Spleen (tissue), 7 donors: ENCODE measurements around the gene CCDC93.

Experiments
- POLR2A ChIP-seq, 3 donors: fragments of 450-650 bp; IDR thresholded peaks; one replicate each; pipeline ENCODE4 v1.5.1; 2017; ENCODE audit warnings: antibody characterized with exemption in 3 of 3, mild to moderate bottlenecking in 1 of 3
- TF ChIP-seq, protein P1 (sequence below), 11 experiments: fragments of 200-600 bp in 7 of 11; fragments of 450-650 bp in 4 of 11; sonication (generic) in 4 of 11; IDR thresholded peaks in 8 of 11; conservative IDR thresholded peaks in 3 of 11; 1 replicate in 7 of 11; 2 replicates in 4 of 11; pipeline versions ENCODE4 v1.4.0 to v1.8.0; 2016 to 2021; ENCODE audit warnings: antibody characterized with exemption in 11 of 11, inconsistent platforms in 4 of 11, mild to moderate bottlenecking in 1 of 11
- donor health status: DM: no; HTN: no; CAD: no; lungs with moderate emphysema.
- donor health status: DM: no; HTN: no; CAD: no.
- donor health status: DM: no; HTN: no; CAD: no.

DNA sequence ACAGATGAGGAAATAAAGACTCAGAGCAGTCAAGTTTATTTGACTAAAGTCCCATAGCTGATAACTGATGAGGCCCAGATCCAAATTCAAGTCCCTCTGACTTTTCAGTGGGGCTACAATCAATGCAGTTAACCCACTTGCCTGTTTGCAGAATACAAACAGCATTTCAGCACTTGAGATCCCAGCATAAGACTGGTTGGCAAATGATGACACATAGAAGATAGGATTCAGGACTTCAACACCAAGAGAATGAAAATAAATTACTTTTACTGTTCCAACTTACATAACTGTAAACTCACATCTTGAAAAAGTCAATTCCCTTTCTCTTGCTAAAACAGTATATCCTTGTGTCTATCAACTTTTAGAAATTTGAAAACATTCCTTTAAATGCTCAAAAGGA is 61.2 kb downstream of the CCDC93 start:
- no peak for TF ChIP-seq POLR2A (IDR thresholded peaks at IDR 0.05)
- TF ChIP-seq, protein P1, sequence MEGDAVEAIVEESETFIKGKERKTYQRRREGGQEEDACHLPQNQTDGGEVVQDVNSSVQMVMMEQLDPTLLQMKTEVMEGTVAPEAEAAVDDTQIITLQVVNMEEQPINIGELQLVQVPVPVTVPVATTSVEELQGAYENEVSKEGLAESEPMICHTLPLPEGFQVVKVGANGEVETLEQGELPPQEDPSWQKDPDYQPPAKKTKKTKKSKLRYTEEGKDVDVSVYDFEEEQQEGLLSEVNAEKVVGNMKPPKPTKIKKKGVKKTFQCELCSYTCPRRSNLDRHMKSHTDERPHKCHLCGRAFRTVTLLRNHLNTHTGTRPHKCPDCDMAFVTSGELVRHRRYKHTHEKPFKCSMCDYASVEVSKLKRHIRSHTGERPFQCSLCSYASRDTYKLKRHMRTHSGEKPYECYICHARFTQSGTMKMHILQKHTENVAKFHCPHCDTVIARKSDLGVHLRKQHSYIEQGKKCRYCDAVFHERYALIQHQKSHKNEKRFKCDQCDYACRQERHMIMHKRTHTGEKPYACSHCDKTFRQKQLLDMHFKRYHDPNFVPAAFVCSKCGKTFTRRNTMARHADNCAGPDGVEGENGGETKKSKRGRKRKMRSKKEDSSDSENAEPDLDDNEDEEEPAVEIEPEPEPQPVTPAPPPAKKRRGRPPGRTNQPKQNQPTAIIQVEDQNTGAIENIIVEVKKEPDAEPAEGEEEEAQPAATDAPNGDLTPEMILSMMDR (IDR thresholded peaks at IDR 0.05 in 8 of 11, conservative IDR thresholded peaks at IDR 0.05 in 3 of 11), result no peak
